GM21825 (cell line): ENCODE measurements around the gene ITPR2.
"Not testable (repeated sequence)": the region's sequence is repeated elsewhere in the genome, so short reads cannot be mapped to it uniquely, and the experiment has no call there.

Experiments
- ATAC-seq: cut with Tn5 transposase; IDR thresholded peaks from one replicate; pipeline ENCODE4 v1.9.1; 2021; ENCODE audit warnings: mild to moderate bottlenecking, moderate library complexity; ENCODE audit not compliant: unreplicated experiment

Gene ITPR2

DNA sequence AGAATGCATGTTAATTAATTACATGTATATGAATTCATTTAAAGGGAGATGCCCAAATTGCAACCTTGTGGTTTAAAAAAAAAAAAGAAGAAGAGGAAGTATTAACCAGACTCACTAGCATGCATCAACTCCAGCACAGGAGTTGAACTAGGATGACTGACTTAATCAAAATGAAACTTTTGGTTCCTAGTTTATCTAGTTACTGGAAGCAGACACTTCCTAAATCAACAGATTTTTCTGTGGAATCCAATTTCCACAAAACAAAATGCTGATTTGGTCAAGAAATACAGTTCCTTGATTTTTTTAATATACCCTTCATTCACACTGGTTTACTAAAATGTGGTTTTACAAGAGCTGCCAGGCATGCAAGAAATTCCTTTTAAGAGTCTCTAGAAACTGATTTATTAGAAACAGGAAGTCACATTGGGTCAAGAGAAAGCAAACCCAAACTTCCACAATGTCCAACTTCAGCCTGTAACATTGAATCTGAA is 41.6 kb downstream of the ITPR2 start:
- peak; percentile 69 for ATAC-seq

GRCh38 chr12:26790645-26790994 is 42.4 kb downstream of the ITPR2 start:
- no peak for ATAC-seq

DNA sequence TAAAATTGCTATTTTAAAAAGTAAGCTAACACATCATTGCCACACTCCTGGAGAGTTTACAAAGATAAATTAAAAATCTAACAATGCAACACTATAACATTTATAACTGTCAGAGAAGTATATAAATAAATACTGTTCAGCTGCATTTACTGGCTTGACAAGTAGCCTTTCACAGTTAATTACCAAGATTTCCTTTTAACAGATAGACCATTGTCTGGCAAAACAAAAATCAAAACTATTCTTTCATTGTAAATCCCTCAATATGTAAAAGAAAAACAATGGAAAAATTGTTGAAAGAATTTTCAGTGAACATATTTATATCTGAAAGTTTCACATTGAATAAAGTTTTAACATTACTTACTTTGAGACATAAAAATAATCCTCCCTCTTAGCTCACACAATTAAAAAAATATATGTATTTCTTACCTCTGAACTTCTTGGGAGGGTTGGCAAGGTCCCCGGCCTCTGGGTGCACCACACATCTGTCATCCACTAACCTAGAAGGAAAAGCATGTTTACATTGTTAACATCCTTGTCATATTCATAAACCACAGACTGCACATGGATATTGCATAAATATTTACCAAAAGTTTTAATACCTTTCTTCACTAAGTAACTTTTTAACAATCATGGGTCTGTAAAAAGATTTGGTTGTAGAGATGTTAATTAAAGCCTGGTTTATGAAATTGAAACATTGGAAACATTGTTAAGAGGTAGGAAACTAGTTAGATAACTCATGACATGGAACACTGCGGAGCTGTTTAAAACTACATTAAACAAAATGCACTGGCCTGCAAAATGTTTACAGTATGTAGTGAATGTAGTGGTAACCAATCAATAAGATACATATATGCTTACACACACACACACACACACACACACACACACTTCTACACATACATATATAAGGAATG is 43.0 kb downstream of the ITPR2 start:
- no peak for ATAC-seq

DNA sequence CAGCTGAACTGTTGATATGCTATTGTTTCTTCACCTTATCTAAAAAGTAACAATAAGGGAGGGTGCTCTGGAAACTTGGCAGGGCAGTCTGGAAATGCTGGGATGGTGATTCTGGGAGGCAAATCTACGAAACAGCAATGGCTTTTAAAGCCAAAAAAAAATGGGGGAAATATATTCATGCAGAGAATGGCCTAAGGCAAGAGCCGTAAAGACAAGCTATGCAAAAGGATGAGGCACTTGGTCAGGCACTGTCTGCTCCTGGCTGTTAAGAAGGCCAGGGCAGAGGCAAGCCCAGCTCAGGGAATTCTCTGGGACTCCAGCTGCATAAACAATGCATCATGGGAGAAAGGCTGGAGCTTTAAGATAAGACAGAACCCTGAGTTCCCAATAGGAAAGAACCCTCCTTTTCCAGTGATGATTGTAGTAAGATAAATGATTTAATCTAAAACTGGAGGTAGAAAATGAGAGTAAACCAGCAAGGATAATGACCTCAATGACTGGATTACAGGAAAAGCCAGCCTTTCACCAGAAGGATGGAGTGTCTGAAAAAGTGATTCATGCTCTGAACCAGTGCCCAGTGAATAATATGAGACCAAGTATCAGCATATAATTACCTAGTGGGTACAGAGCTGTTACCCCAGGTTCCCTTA is 46.0 kb downstream of the ITPR2 start:
- no peak for ATAC-seq

DNA sequence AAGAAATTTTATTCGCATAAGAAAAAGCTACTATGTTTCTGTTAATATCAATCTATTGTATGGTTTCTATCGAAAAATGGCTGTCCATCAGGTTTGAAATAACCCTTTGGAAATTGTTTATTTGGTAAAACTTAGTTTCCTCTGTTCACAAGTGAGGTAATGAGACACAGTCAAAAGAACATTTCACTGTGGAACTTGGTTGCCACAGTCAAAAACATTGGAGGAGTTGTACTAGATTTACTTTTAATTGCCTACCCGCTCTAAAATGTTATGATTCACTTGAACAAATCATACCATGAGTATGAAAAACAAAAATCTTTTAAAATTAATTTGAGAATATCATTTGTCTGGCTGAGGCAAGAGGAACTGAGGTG is 46.5 kb downstream of the ITPR2 start:
- no peak for ATAC-seq

DNA sequence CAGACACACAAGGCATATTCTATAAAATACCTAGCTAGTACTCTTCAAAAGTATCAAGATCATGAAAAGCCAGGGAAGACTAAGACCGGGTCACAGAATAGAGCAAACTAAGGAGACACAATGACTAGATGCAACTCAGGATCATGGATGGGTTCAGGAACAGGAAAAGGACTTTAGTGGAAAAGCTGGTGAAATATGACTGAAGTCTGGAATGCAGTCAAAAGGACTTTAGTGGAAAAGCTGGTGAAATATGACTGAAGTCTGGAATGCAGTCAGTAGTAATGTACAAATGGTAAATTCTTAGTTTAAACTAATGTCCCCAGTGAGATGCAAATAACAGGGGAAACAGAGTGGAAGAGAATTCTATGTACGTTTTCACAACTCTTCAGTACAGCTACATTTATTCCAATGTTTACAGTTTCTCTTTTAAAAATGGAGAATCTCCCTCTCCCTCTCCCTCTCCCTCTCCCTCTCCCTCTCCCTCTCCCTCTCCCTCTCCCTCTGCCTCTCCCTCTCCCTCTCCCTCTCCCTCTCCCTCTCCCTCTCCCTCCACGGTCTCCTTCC is 49.1 kb downstream of the ITPR2 start:
- not testable (repeated sequence) for ATAC-seq

DNA sequence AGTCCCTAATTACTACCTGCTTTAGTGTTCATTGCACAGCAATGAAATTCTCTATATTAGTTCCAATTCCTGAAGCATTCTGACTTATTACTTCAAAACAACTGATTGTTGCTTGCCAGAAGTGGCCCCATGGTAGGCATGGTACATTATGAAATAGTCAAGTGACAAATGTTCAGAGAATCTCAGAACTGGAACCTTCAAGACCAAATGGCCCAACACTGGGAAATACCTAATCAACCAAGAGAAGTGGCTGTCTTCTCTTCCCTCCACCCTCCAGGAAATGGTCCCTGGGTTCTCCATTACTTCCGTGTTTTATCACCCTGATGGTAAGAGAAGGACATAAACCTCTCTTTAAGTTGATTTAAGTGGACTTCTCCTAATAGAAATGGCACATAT is 49.9 kb downstream of the ITPR2 start:
- no peak for ATAC-seq

DNA sequence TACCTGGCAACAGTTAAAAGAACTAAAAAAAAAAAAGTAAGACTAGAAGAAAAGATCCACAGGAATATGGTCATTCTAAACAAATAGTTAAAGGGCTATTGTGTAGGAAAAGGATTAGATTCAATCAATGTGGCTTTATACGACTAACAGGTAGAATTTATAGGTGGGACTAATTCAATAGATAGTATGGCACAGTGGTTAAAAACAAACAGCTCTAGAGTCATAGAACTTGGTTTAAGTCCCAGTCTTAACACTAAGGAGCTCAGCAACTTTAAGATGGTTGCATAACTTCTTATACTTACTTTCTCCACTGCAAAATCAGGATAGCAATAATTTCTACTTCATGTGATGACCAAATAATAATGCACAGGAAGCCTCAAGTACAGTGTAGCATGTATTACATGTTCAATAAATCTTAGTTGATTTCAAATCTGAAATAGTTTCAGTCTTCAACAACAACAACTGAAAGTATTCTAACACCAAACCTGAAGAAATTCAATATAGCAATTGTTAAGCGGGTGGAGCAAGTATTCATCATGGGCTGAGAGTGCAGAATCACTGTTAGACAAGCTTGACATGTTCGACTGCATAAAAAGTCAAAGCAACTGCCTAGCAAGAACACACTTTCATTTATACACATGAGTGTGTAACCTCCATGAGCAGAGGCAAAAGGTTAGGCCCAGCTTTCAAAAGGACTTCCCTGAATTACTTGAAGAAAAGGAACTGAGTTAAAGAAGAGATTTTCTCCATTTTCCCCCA is 50.4 kb downstream of the ITPR2 start:
- no peak for ATAC-seq

- ATAC-seq: not testable (repeated sequence)
Observed at GRCh38 chr12:26780656-26781055, 52.3 kb downstream of the ITPR2 start.

DNA sequence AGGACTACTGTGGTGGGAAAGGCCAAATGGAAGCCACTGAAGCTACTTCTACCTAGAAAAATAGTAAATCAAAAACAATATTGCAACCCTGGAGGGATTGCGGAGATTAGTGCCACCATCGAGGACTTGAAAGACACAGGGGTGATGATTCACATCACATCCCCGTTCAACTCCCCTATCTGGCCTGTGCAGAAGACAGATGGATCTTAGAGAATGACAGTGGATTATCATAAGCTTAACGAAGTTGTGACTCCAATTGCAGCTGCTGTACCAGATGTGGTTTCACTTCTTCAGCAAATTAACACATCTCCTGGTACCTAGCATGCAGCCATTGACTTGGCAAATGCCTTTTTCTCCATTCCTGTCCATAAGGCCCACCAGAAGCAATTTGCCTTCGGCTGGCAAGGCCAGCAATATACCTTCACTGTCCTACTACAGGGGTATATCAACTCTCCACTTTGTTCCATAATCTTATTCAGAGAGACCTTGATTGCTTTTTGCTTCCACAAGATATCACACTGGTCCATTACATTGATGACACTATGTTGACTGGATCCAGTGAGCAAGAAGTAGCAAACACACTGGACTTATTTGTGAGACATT is 54.7 kb downstream of the ITPR2 start:
- not testable (repeated sequence) for ATAC-seq

DNA sequence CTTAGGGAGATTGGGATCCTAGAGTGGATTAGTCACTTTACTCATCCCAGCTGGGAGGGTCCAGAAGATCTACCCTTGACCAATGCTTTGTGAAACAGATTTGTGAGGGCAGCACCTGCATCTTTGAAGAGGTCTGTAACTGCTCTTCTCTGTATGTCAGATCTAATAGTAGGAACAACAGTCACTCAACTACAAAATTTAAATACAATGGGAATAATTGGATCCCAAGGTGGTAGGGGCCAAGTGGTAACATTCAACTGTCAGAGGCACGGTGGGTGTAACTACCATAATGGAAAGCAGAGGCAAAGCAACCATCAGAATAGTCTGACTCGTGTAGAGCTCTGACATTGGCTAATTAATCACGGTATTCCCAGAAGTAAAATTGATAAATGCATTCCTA is 55.8 kb downstream of the ITPR2 start:
- ATAC-seq: no peak

GRCh38 chr12:26775991-26776390 is 57.0 kb downstream of the ITPR2 start:
- ATAC-seq: not testable (repeated sequence)

DNA sequence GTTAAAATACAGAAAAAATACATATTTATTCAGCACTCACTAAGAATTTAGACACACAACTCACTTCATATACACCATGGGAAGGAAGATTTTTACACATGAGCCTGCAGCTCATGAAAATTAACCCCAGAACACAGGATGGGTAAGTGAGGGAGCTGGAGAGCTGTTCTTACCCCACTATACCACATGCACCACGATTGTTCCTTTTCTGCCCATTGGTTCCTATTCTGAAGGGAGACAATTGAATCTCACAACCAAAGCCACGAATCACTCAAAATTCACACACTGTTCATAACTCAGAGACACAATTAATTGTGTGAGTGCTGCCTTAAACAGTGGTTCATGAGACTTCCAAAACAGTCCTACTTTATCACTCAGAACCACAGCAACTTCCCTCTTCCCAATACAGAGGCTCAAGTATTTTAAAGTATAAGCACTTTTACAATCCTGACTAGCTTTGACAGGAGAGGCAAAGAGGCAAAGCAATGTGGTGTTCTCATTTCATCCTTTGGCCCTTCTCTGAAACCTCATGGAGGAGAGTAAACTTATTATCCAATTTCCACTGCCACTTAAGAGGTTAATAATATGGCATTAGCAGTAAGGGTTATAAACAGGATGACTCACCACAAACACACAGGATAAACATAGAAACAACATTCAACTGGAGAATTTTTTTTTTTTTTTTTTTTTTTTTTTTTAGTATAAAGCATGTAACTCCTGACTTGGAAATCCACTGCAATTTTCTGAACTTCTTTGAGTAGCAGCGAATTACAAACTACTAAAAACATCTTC is 59.5 kb downstream of the ITPR2 start:
- ATAC-seq: no peak

DNA sequence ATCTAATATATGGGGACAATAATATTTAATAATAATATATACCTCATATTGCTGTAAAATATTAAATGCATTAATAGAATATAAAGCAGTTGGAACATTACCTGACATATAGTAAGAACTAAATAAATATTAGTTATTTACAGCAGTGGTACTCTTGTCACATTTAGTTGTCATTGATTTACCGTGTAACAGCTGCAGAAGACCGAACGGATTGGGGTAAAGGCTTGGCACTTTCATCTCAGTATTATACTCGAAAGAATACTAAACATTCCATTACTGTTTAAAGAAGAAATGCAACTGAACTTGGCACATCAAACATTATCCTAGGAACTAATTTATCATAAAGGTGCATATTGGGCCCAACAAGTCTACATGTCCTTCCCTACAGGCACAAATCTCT is 61.1 kb downstream of the ITPR2 start:
- no peak for ATAC-seq

- ATAC-seq: no peak
Observed at GRCh38 chr12:26770239-26771070, 62.5 kb downstream of the ITPR2 start.

GRCh38 chr12:26769611-26770010 is 63.4 kb downstream of the ITPR2 start:
- no peak for ATAC-seq

DNA sequence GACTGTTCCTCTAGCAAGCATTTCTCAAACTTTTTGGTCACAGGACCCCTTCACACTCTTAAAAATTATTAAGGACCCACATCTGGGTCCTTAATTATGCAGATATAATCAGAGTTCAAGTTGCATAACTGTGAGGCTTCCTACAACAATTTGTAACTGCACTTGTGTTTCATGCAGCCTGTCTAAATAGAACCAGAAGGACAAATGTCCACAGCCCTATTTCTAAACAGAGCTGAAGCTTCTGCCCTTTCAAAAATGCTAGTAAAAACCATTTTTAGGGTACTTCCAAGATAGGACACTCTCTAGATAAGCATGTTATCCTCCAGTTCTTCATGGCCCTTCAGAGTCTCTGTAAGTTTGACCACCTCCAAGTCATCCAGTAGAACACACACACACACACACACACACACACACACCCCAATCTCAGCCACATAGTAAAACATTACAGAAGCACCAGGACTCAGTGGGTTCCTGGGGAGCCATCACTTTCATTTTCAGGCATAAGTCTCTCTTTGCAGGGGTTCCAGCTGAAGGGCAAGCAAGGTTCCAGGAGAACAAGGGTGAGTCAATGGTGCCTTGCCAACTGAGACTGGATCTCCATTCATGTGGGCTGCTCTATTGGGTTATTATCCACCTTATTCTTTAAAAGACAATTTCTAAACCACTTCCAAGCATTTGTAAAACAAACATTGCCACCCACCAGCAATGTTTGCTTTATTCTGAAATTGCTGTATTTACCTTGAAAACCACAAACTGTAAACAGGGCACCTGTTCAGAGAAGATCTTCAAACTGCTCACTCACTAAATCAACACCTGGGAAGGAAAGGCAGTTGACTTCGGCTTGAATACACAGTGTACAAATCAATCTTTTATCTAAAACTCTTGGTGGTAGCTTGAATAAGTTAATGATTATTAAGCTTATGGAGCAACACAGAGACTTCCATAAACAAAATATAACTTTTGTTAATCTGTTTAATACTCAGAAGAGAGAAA is 64.1 kb downstream of the ITPR2 start:
- ATAC-seq: peak; percentile 77

DNA sequence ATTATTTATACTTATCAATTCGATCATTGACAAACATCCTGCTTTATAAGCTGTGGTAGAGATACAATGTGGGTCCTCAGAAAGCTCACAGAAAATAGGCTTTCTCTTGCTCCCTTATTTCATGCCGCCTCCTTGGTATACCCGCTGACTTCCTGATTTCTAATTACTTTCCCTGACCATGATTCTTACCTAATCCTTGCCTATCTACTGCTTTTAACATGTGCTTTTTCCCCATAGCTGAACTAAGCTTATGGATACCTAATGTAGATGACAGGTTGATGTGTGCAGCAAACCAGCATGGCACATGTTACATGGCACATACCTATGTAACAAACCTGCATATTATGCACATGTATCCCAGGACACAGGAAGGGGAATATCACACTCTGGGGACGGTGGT is 65.1 kb downstream of the ITPR2 start:
- no peak for ATAC-seq
